Activated T-cell treated with anti-CD3 and anti-CD28 coated beads for 24 hours (primary cell): ENCODE results near the gene TTLL8.
A peak's percentile ranks its signal among the peaks of the same experiment; 100 is the strongest.
"Not testable (repeated sequence)": the region's sequence is repeated elsewhere in the genome, so short reads cannot be mapped to it uniquely, and the experiment has no call there.

Experiments used
- DNase-seq: peaks from one replicate; pipeline ENCODE4 v3.0.0-alpha.2; 2020; ENCODE audit warnings: low read depth

TTLL8 gene

DNA sequence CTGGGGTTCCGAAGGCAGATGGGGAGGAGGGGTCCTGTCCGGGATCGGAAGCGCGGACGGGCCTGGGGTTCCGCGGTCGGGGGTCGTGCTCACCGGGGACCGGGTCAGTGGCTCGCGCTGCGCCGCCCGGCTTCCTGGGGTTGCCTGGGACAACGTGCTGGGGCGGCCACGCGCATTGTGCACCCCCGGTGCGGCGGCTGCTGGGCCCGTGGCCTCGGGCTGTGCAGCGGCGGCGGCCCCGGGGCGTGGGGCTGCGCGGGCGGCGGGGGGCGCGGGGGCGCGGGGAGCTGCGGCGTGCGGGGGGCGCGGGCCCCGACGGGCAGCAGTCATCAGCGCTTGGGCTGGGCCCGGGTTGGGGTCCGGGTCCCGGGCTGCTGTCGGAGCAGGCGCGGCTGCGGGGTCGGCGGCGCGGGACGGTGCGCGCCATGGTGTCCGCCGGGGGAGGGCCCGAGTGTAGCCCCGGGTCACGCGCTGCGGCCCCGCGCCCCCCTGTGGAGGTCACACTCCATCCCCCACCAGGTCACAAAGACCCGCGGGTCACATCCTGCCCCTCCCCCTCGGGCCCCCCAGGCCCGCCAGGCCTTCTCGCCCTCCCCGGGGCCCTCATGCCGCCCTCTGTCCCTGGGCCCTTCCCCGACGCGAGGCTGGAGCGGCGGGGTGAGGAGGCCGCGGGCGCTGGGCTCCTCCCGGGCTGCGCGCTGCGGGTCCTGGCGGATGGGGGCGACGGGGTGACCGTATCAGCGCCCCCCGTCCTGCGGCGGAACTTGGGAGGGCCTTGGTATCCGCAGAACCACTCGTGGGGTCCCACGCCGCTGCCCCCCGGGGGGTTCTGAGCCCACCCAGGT is at the start of gene TTLL8:
TTLL8 (minus strand) TSS at position 238 of the 845 bp plus-strand sequence.
- no peak for DNase-seq

- no peak for DNase-seq
These were observed 49.4 kb upstream of the TTLL8 start for GRCh38 chr22:50107529-50107928.

DNA sequence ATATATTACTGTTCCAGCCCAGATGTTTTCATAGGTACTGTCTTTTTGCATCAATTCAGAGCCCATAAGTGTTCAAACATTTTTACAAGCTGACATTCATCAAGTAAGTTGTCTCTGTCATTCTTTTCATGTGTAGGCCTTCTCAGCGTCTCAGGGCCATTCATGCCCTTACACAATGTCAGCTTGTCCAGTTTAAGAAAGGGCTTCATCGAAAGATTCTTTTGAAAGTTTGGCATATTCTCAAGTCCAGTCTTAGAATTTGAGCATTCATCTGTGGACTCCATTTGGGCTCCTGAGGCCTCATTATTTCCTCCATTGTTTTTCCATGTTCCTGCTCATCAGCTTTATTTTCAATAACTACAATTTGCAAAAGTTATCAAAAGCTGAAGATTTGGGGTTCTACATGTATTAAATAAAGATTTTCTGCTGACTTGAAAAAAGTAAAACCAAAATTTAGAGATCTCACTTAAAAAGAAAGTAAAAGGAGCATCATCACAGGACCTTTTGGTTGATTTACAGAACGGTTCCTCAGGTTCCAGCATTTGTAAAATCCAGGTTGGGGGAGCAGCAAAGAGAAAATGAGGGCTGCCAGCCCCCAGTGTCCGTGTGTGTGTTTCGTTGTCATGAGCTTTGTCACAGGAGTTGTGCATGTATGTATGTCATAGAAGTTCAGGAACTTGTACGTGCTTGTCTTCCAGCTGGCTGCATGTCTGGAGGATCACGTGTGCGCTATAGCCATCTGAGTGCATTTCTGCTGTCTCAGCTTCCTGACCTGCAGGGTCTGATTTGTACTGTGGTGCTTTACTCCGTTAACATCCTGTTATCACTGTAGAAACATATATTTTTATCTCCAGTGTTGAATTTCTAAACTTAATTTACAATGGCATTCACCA is 47.4 kb upstream of the TTLL8 start:
- DNase-seq: no peak

DNA sequence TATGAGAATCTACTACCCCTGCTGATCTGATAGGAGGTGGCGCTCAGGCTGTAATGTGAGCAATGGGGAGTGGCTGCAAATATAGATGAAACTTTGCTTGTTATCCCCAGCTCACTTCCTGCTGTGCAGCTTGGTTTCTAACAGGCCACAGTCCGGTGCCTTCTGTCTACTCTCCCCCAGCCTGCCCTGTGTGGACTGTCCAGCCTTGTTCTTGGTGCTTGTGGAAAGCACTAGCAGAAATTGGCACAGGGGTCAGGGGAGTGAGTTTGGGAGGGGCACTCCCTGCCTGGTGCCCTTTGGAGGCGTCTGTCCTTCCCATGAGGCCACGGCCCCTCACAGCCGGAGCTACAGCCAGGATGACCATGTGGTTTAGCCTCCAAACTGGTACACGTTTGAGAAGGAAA is 46.0 kb upstream of the TTLL8 start:
- DNase-seq: no peak

DNA sequence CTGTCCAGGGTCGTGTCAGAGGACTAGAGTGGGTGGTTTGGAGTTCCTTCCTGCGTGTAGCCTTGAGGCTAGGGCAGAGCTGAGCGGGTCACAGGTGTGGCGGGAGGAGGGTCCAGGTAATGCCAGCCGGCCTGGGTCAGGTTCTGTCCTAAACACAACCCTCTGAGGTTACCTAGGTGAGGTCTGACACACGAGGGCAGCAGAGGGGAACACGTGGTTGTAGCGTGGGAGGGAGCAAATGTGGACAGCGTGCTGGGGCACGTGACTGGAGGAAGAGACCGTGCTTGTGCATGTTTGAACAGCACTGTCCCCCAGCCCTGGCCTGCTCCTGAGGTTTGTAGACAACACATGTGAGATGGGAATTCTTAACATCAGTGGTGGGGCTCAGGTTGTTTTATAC is 44.8 kb upstream of the TTLL8 start:
- no peak for DNase-seq

- DNase-seq: no peak
These were observed 43.9 kb upstream of the TTLL8 start for GRCh38 chr22:50101870-50102565.

DNA sequence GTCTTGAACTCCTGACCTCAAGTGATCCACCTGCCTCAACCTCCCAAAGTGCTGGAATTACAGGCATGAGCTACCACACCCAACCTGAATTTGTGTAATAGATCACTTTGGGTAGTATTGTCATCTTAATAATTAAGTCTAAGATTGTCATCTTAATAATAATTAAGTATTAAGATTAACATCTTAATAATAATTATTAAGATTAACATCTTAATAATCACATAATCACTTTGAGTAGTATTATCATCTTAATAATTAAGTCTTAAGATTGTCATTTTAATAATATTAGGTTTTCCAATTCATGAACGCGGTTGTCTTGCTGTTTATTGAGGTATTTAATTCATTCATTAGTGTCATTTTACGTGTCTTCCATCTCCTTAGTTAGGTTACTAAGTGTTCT is 40.0 kb upstream of the TTLL8 start:
- no peak for DNase-seq

DNA sequence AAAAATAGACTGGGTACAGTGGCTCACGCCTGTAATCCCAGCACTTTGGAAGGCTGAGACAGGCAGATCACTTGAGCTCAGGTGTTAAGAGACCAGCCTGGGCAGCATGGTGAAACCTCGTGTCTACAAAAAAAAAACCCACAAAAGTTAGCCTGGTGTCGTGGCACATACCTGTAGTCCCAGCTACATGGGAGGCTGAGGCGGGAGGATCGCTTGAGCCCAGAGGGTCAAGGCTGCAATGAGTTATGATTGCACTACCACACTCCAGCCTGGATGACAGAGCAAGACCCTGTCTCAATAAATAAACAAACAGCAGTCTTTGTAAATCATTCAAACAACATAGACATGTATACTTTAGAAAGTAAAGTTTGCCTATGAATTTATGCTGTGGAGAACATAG is 34.2 kb upstream of the TTLL8 start:
- DNase-seq: no peak

DNA sequence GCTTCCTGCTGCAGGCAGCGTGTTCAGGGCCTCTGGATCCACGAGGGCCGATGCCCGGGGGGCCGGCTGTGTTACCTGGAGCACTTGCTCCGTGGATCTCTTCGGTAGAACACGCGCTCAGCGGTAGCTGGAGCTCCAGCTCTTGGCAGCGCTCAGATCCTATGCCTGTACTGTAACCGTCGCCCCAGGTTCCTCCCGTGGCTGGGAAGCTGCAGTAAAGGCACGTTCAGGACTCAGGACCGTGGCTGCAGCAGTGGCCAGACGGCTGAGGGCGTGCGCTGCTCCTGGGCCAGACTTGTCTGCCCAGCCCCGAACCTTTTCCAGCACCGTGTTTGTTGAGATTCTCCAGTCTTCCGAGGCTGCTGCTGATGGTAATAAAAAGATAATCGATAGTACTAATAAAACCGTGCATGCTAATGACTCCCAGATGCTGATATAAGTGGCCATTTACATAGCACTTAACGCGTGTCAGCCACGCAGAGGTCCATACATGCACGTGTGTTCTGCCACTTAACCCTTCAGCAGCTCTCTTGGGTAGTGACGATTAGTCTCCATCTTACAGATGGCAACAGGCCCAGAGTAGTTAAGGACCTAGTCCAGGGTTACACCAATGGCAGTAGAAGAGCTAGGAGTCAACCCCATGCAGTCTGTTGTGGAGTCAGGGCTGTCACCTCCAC is 33.1 kb upstream of the TTLL8 start:
- no peak for DNase-seq

DNA sequence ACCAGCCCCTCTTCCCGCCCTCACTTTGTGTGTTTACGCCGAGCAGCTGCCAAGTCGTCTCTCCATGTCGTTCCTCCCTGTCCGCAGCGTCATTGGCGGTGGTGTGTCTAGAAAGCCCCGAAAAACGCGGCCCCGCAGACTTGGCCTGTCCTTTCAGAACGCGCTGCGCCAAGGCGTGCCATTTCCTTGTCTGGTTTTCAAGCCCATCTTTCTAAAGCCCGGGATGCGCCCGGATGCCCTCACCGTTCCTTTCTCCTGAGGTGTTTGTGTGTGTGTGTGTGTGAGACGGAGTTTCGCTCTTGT is 32.3 kb upstream of the TTLL8 start:
- DNase-seq: no peak

GRCh38 chr22:50089682-50090411 is 31.7 kb upstream of the TTLL8 start, which contains the start of gene MOV10L1:
Gene MOV10L1, plus strand, starts transcription at chr22:50090006. Its CDS starts 83 bp downstream, at chr22:50090089.
- DNase-seq: peak; percentile 4

DNA sequence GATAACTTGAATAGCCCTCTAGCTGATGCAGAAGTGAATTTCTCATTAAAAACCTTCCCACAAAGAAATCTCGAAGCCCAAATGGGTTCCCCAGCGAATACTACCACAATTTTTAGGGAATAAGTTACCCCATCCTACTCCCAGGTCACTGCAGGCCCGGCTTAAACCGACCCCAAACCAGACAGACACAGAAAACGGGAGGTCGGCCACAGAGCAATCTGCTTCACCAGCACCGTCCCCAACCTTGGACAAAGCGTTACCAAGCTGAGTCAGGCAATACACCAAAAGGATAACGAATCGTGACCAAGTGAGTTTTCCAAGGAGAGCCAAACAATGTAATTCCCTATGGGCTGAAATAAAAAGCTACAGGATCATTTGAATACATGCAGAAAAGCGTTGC is 31.1 kb upstream of the TTLL8 start:
- DNase-seq: no peak

DNA sequence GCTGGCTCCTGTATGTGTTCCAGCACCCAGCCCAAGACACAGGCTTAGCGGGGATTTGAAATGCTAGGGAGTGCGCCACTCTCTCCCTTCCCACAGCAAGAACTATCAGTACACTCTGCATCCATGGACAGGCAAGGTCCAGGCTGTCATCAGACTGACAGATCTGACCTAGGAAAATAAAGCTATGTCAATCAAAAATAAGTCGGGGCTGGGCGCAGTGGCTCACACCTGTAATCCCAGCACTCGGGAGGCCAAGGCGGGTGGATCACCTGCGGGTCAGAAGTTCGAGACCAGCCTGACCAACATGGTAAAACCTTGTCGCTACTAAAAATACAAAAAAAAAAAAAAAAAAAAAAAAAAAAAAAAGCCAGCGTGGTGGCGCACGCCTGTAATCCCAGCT is 30.0 kb upstream of the TTLL8 start:
- DNase-seq: no peak

DNA sequence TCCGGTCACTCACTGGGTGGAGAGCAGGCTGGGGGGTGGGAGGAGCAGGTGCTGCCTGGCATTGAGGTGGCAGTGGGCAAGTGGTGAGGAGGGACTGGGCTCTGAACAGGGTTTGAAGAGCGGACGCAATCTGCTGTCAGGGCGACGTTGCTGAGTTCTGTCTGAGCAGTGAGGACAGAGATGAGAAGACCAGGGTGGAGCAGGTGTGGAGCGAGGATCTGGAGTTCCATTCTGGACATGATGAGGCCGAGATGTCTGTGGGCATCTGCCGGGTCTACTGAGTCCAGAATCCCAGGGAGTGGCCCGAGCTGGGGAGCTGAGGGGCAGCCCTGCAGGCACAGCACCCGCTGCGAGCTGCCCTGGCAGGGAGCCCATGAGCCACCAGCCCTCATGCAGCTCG is 29.5 kb upstream of the TTLL8 start:
- DNase-seq: no peak

GRCh38 chr22:50086975-50087374 is 28.9 kb upstream of the TTLL8 start:
- DNase-seq: not testable (repeated sequence)

DNA sequence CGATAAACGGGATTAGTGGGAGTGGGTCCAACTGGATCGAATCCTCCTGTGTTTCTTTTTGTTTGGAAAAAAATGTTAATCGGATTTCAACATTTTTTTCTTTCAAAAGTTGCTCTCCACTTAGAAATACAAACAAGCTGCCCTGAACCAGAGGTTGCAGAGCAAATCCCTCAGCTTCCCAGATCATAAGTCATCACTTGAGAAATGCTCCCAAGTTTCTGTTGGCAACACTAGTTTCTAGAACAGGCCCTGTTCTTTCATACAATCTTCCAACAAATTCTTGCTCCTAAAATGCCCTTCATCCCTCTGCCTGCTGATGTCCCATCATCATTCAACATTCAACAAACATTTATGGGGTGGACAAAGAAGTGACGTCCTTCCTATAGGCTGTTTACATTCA is 28.4 kb upstream of the TTLL8 start:
- no peak for DNase-seq

DNA sequence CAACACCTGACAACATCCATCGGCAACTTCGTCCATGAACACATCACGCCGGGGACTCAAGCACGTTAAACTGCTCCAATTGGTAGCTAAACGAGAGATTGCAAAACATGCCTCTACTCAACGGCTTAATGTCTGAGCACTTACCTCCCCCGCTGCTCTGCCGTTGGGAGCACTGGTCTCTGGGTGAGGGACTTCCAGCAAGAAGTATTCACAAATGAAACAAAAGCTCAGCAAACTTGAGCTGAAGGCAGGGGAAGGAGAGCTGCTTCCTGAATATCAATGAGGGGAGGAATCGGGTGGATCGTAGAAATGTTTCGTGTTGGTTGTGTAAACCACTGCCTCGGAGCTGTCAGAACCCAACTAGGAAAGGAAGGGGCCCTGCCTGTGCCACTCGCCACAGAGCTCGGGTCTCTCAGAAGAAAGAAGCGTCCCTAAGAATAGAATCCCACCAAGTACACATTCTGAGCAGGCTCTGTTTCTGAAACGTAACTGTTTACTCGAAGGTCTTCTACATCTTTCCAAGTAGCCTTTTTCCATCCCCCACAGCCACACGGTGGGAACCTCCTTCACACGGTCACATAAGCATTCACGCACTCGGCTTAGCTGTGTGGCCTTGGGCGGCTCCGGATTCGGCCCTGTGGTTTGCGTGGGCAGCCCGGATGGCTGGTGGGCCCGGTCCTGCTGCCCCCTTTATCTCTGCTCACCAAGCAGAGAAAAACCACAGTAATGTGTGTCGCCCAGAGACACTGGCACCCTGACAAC is 27.3 kb upstream of the TTLL8 start, which contains the start of gene MLC1:
MLC1 (minus strand) TSS at position 216 of the 762 bp plus-strand sequence. CDS start 524 bp downstream, outside the sequence.
- DNase-seq: peak; percentile 3

- no peak for DNase-seq
These were observed 26.5 kb upstream of the TTLL8 start for GRCh38 chr22:50084614-50085021.

DNA sequence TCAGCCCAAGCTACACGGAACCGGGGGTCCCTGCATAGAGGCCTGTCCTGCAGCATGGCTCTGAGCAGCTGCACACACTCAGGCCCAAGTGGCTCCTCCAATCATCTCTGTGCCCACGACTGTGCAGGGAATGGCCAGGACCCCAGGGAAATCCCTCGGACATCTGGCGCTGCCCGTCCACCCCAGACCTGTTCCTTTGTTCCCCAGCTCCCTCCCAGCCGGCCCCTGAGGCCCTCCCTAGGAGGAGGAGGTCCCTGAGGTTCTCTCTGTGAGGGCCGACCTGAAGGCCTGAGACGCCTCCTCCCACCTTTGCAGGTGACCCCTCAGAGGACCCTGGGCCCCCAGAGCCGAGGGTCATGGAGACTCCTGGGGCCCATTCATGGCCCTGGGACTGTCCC is 26.0 kb upstream of the TTLL8 start:
- no peak for DNase-seq

DNA sequence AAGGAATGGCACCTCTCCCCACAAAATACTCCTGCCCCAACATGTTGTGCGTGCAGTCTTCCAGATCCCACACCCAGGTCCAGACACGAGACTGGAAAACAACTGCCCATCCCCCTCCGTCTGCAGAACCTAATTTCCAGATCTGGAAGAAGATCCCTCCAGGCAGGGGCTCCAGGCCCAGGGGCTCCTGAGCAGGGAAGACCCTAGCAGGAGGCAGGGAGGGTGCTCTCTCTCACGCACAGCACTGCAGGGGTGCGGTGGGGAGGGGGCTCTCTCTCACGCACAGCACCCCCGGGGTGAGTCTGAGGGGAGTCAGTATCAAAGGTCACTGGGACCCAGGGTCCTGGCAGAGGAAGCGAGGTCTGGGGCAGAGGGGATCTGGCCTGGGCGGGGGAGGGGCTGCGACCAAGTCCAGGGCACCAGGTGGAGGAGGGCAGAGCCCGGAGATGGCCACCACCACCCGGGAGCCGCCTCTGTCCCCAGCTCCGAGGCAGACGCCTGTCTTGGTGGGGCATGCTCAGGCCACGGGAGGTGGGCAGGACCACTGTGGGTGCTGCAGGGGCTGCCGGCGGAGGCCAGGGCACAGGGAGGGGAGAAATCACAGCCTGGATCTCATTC is 25.5 kb upstream of the TTLL8 start:
- DNase-seq: no peak
